Left ventricle myocardium inferior (tissue), 1 donor: ENCODE data around the gene NBPF3. TPM values are rescaled to one million over a fixed set of nuclear protein-coding genes. Genes with fewer than 3 reads are reported as not detected.

Experiments used
- DNase-seq: peaks from one replicate; pipeline ENCODE4 v3.0.0-alpha.2; 2020
- H3K27ac ChIP-seq: fragments of 200-600 bp; replicated peaks from 2 replicates; pipeline ENCODE4 v1.8.0; 2021
- H3K27me3 ChIP-seq: fragments of 200-600 bp; 2 replicates; pipeline ENCODE4 v1.8.0; 2021; ENCODE audit warnings: low read depth
- H3K36me3 ChIP-seq: fragments of 200-600 bp; 2 replicates; pipeline ENCODE4 v1.8.0; 2021
- H3K4me1 ChIP-seq: fragments of 200-600 bp; 2 replicates; pipeline ENCODE4 v1.8.0; 2021
- H3K4me3 ChIP-seq: fragments of 200-600 bp; 2 replicates; pipeline ENCODE4 v1.8.0; 2021; ENCODE audit warnings: mild to moderate bottlenecking, moderate library complexity
- H3K9me3 ChIP-seq: fragments of 200-600 bp; replicated peaks from 2 replicates; pipeline ENCODE4 v1.8.0; 2021
- CTCF ChIP-seq: fragments of 200-600 bp; IDR thresholded peaks from 2 replicates; pipeline ENCODE4 v1.8.0; 2021; ENCODE audit warnings: antibody characterized with exemption, mild to moderate bottlenecking, borderline replicate concordance
- intact Hi-C: fragments of 100-400 bp; cut with micrococcal nuclease; formaldehyde crosslinking; loops from one replicate; pipeline ENCODE4 v1.11.0; 2022
- total RNA-seq: library from RNA; stranded (reverse); fragmentation: NEBNext Ultra II Directional; extraction: Animal tissue kit (Norgen Biotek cat#: 25700); gene quantifications from one replicate; pipeline ENCODE4 v1.2.1, GENCODE V29; 2021
- donor health status: DM: no; HTN: yes; CAD: no; lungs with severe emphysema.

Gene NBPF3
- total RNA-seq, 1 donor from 2014 or later: 5.1 TPM

GRCh38 chr1:21496886-21497285, 56.9 kb downstream of the NBPF3 start:
- Histone ChIP-seq H3K27ac (no peak overlapping the region), H3K9me3 (peaks cover 6% of the 10 kb centered on the region), H3K4me3 (no peak overlapping the region), H3K4me1 (peaks cover 7% of the 10 kb centered on the region), H3K36me3 (no peaks in the 10 kb centered on the region), H3K27me3 (peaks cover 14% of the 10 kb centered on the region)
- TF ChIP-seq CTCF: no peak
- no peak for DNase-seq
- intact Hi-C loops: no loop called here

- Histone ChIP-seq H3K27ac (no peak overlapping the region), H3K4me1 (no peaks in the 10 kb centered on the region), H3K27me3 (peaks cover 14% of the 10 kb centered on the region), H3K9me3 (peaks cover 6% of the 10 kb centered on the region), H3K36me3 (no peaks in the 10 kb centered on the region), H3K4me3 (no peak overlapping the region)
- no peak for DNase-seq
- TF ChIP-seq CTCF: no peak
- intact Hi-C loops: no loop called here
Measured at GRCh38 chr1:21497466-21498061, 57.6 kb downstream of the NBPF3 start.

- intact Hi-C loops: no loop called here
- H3K27me3 ChIP-seq: peaks cover 14% of the 10 kb centered on the region
- H3K9me3 ChIP-seq: peaks cover 6% of the 10 kb centered on the region
- H3K27ac ChIP-seq: no peak overlapping the region
- H3K4me3 ChIP-seq: no peak overlapping the region
- H3K4me1 ChIP-seq: no peaks in the 10 kb centered on the region
- H3K36me3 ChIP-seq: no peaks in the 10 kb centered on the region
- no peak for DNase-seq
- no peak for TF ChIP-seq CTCF
Measured at GRCh38 chr1:21499283-21499950, 59.5 kb downstream of the NBPF3 start.

- H3K27me3 ChIP-seq: peaks cover 28% of the 10 kb centered on the region
Measured at GRCh38 chr1:21503706-21504377, 63.9 kb downstream of the NBPF3 start.

GRCh38 chr1:21506804-21507203, 66.9 kb downstream of the NBPF3 start:
- peaks cover 38% of the 10 kb centered on the region for H3K27me3 ChIP-seq

More at GRCh38 chr1:21503706-21504377, 63.9 kb downstream of the NBPF3 start:
- TF ChIP-seq CTCF: no peak
- Histone ChIP-seq H3K9me3 (peaks cover 6% of the 10 kb centered on the region), H3K27ac (no peak overlapping the region), H3K4me3 (no peak overlapping the region), H3K4me1 (peaks cover 8% of the 10 kb centered on the region), H3K36me3 (no peaks in the 10 kb centered on the region)
- intact Hi-C loops: no loop called here
- no peak for DNase-seq

More at GRCh38 chr1:21506804-21507203, 66.9 kb downstream of the NBPF3 start:
- Histone ChIP-seq H3K4me1 (peaks cover 36% of the 10 kb centered on the region), H3K4me3 (no peak overlapping the region), H3K36me3 (no peaks in the 10 kb centered on the region), H3K9me3 (no peaks in the 10 kb centered on the region), H3K27ac (no peak overlapping the region)
- TF ChIP-seq CTCF: no peak
- DNase-seq: no peak
- intact Hi-C loops: no loop called here
